ENCODE data around the gene ISX. TPM values are rescaled to one million over a fixed set of nuclear protein-coding genes. Genes with fewer than 3 reads are reported as not detected.
"Not testable (repeated sequence)": the region's sequence is repeated elsewhere in the genome, so short reads cannot be mapped to it uniquely, and the experiment has no call there.

The ISX gene
- polyA plus RNA-seq (ENCODE audit: insufficient read length in 4 of 4) = under 1 TPM; 0.19 to 0.41 (median 0.22) TPM

GRCh38 chr22:35065796-35066218 lies at the start of gene ISX:
Gene ISX (plus strand): TSS chr22:35066158. CDS start chr22:35067088, 930 bp downstream.
- peak in 2 of 4 donors; percentile 15 to 16 for DNase-seq (ENCODE audit: low read depth in 4 of 4, low spot score in 2 of 4)

- no peak for DNase-seq (ENCODE audit: low read depth in 4 of 4, low spot score in 2 of 4)
Observed at GRCh38 chr22:35016909-35017308, 49.0 kb upstream of the ISX start.

- DNase-seq (ENCODE audit: low read depth in 4 of 4, low spot score in 2 of 4) = no peak
Observed at GRCh38 chr22:35018995-35019394, 47.0 kb upstream of the ISX start.

- DNase-seq (ENCODE audit: low read depth in 4 of 4, low spot score in 2 of 4) = no peak
Observed at GRCh38 chr22:35020517-35020916, 45.4 kb upstream of the ISX start.

- DNase-seq (ENCODE audit: low read depth in 4 of 4, low spot score in 2 of 4) = no peak
Observed at GRCh38 chr22:35021161-35021560, 44.8 kb upstream of the ISX start.

GRCh38 chr22:35022291-35022690 lies 43.7 kb upstream of the ISX start:
- DNase-seq (ENCODE audit: low read depth in 4 of 4, low spot score in 2 of 4) = no peak

GRCh38 chr22:35023692-35024363 lies 42.1 kb upstream of the ISX start:
- DNase-seq (ENCODE audit: low read depth in 4 of 4, low spot score in 2 of 4) = peak in 3 of 4 donors; percentile 34 to 38 (median 37)

GRCh38 chr22:35024364-35024692 lies 41.6 kb upstream of the ISX start:
- DNase-seq (ENCODE audit: low read depth in 4 of 4, low spot score in 2 of 4) = no peak

- not testable (repeated sequence) for DNase-seq (ENCODE audit: low read depth in 4 of 4, low spot score in 2 of 4)
Observed at GRCh38 chr22:35030112-35030511, 35.8 kb upstream of the ISX start.

- no peak for DNase-seq (ENCODE audit: low read depth in 4 of 4, low spot score in 2 of 4)
Observed at GRCh38 chr22:35032571-35032970, 33.4 kb upstream of the ISX start.

GRCh38 chr22:35033635-35034296 lies 32.2 kb upstream of the ISX start:
- no peak for DNase-seq (ENCODE audit: low read depth in 4 of 4, low spot score in 2 of 4)

- no peak for DNase-seq (ENCODE audit: low read depth in 4 of 4, low spot score in 2 of 4)
Observed at GRCh38 chr22:35034963-35035362, 31.0 kb upstream of the ISX start.

- no peak for DNase-seq (ENCODE audit: low read depth in 4 of 4, low spot score in 2 of 4)
Observed at GRCh38 chr22:35037089-35037488, 28.9 kb upstream of the ISX start.

- DNase-seq (ENCODE audit: low read depth in 4 of 4, low spot score in 2 of 4) = peak in 2 of 4 donors; percentile 44 to 56
Observed at GRCh38 chr22:35039625-35040024, 26.3 kb upstream of the ISX start.

- no peak for DNase-seq (ENCODE audit: low read depth in 4 of 4, low spot score in 2 of 4)
Observed at GRCh38 chr22:35043252-35043933, 22.6 kb upstream of the ISX start.

- no peak for DNase-seq (ENCODE audit: low read depth in 4 of 4, low spot score in 2 of 4)
Observed at GRCh38 chr22:35043934-35044319, 22.0 kb upstream of the ISX start.

GRCh38 chr22:35044607-35045390 lies 21.2 kb upstream of the ISX start:
- no peak for DNase-seq (ENCODE audit: low read depth in 4 of 4, low spot score in 2 of 4)

- DNase-seq (ENCODE audit: low read depth in 4 of 4, low spot score in 2 of 4) = no peak
Observed at GRCh38 chr22:35045451-35045850, 20.5 kb upstream of the ISX start.

- no peak for DNase-seq (ENCODE audit: low read depth in 4 of 4, low spot score in 2 of 4)
Observed at GRCh38 chr22:35046744-35047462, 19.1 kb upstream of the ISX start.

GRCh38 chr22:35050038-35050437 lies 15.9 kb upstream of the ISX start:
- DNase-seq (ENCODE audit: low read depth in 4 of 4, low spot score in 2 of 4) = not testable (repeated sequence)

All from left renal cortex interstitium (tissue), 4 donors.